ENCODE data around the gene CRIP1. TPM values are rescaled to one million over a fixed set of nuclear protein-coding genes. Genes with fewer than 3 reads are reported as not detected.
A peak's percentile ranks its signal among the peaks of the same experiment; 100 is the strongest.

CRIP1 gene
- total RNA-seq, 1 donor from 2014 or later = 99.3 TPM

- intact Hi-C loops (cut with micrococcal nuclease) = no loop called here
- Mint-ChIP-seq H3K27me3 (peaks cover 3% of the 10 kb centered on the region), H3K36me3 (ENCODE audit: low read depth) (peaks cover 2% of the 10 kb centered on the region), H3K4me3 (no peak overlapping the region), H3K9me3 (no peaks in the 10 kb centered on the region), H3K27ac (no peak overlapping the region), H3K4me1 (peaks cover 2% of the 10 kb centered on the region)
- DNase-seq = no peak
Observed at GRCh38 chr14:105534586-105534985, 47.9 kb downstream of the CRIP1 start.

DNA sequence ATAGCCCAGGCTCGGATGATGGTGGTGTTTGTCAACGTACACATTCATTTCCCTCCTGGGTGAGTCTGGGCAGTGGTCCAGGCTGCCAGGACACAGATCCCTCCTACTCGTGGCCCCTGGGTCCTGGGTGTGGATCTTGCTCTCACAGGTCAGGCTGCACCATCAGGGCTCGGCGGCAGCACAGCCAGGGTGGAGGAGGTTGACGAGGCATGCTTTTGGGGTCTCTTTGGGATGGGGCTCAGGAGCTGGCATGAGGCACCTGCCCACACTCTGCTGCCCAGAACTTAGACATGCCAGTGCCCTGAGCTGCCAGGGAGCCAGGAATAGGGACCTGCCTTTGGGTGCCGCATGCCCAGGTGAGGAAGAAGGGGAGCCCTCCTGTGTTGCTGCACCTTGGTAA is 49.4 kb downstream of the CRIP1 start:
- no peak for DNase-seq
- no peak overlapping the region for H3K4me3 Mint-ChIP-seq
- no peaks in the 10 kb centered on the region for H3K4me1 Mint-ChIP-seq
- H3K36me3 Mint-ChIP-seq (ENCODE audit: low read depth) = no peaks in the 10 kb centered on the region
- intact Hi-C loops (cut with micrococcal nuclease) = no loop called here
- no peak overlapping the region for H3K27ac Mint-ChIP-seq
- peaks cover 2% of the 10 kb centered on the region for H3K27me3 Mint-ChIP-seq
- H3K9me3 Mint-ChIP-seq = no peaks in the 10 kb centered on the region

GRCh38 chr14:105536691-105537579 is 50.2 kb downstream of the CRIP1 start:
- Mint-ChIP-seq H3K27ac (no peak overlapping the region), H3K9me3 (no peaks in the 10 kb centered on the region), H3K27me3 (peaks cover 7% of the 10 kb centered on the region), H3K4me1 (no peaks in the 10 kb centered on the region), H3K36me3 (ENCODE audit: low read depth) (no peaks in the 10 kb centered on the region), H3K4me3 (no peak overlapping the region)
- no peak for DNase-seq
- intact Hi-C loops (cut with micrococcal nuclease) = no loop called here

DNA sequence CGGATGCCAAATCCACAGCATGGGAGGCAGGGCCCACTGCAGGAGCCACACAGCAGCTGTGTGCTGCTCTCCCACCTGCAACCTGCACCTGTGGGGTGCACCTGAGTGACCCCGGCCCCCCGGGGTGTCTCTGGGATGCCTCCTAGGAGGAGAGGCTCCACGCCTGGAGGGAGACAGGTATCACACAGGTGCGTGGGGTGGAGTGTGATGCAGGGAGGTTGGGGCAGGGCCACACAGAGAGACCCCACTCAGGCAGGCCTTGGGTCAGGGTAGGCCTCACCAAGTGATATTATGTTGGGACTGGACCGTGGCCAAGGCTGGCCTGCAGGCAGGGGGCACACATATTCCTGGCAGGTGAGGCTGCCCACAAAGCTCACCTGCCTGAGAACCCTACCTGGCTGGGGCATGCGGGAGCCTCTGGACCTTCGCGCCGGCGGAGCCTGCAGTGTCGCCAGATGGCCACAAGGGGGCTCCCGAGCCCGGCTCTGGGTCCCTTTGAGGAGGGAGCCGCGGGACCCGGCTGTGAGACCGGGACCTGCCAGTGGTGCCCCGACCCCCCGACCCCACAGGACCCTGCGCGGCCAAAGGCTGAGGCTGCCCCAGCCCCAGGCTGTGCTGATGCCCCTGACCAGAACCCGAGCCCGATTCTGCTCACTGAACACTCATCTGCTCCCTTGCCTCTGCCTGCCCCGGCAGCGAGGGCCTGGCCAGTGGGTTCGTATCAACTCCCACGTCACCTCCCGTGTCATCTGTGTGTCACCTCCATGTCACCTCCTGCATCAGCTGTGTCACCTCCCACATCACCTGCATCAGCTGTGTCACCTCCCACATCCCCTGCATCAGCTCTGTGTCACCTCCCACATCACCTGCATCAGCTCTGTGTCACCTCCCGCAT is 51.1 kb downstream of the CRIP1 start:
- intact Hi-C loops (cut with micrococcal nuclease) = loop anchor here (1.0 kb wide), 1 partner anchor 9 kb away; no protein-coding TSS in a partner anchor
- no peak overlapping the region for H3K4me3 Mint-ChIP-seq

More for the DNA sequence above, 51.1 kb downstream of the CRIP1 start:
- Mint-ChIP-seq H3K4me1 (no peaks in the 10 kb centered on the region), H3K36me3 (ENCODE audit: low read depth) (no peaks in the 10 kb centered on the region), H3K27ac (no peak overlapping the region), H3K27me3 (peaks cover 10% of the 10 kb centered on the region), H3K9me3 (no peaks in the 10 kb centered on the region)
- DNase-seq = peak; percentile 92

Other genes with a start within 250 kb of the CRIP1 start
- gene BTBD6, start 238.4 kb upstream of the CRIP1 start, total RNA-seq = 39.8 and 40.1 TPM in 2 replicates
- 42.4 and 46.6 TPM in 2 replicates for gene BRF1, start 185.9 kb upstream of the CRIP1 start, total RNA-seq
- gene PACS2, start 172.1 kb upstream of the CRIP1 start, total RNA-seq = 31.5 and 33.9 TPM in 2 replicates
- 5.7 and 6.4 TPM in 2 replicates for gene TEX22, start 88.3 kb upstream of the CRIP1 start, total RNA-seq
- 187 and 192 TPM in 2 replicates for gene MTA1, start 67.1 kb upstream of the CRIP1 start, total RNA-seq
- 0.37 and 0.43 TPM in 2 replicates for gene CRIP2, start 12.1 kb upstream of the CRIP1 start, total RNA-seq
- gene TEDC1, start 4.4 kb downstream of the CRIP1 start, total RNA-seq = 41.4 and 43.3 TPM in 2 replicates
- gene TMEM121, start 39.7 kb downstream of the CRIP1 start, total RNA-seq = 9.1 and 10.3 TPM in 2 replicates

Measured in activated CD4-positive, alpha-beta T cell treated with anti-CD3 and anti-CD28 coated beads, Interleukin-2, amount 10 ng/mL, durations not matched to agents 24 days and 14 days (primary cell).